ENCODE results near the gene BIRC7.
A peak's percentile ranks its signal among the peaks of the same experiment; 100 is the strongest.
"Not testable (repeated sequence)": the region's sequence is repeated elsewhere in the genome, so short reads cannot be mapped to it uniquely, and the experiment has no call there.

The BIRC7 gene

GRCh38 chr20:63243604-63244247, 8.0 kb downstream of the BIRC7 start:
- DNase-seq = no peak
- intact Hi-C loops (cut with DNase I) = no loop called here

DNA sequence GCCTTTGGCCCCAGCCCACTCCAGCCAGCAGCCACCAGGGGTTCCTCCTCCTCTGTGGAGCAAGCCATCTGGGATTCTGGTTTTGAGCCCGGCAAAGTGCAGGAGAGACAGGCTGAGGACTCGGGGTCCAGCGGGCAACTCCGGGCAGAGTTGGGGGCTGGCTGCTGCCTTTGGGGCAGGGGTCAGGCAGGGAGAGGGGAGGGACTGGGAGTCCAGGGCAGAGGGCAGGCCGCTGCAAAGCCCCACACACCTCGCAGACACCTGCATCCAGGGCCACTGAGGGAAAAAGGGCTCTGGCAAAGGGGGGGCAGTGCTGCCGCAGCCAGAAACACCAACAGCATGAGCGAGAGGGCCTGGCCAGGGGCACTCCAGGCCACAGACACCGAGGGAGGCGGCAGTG, 8.8 kb downstream of the BIRC7 start:
- DNase-seq = no peak
- intact Hi-C loops (cut with DNase I) = no loop called here

DNA sequence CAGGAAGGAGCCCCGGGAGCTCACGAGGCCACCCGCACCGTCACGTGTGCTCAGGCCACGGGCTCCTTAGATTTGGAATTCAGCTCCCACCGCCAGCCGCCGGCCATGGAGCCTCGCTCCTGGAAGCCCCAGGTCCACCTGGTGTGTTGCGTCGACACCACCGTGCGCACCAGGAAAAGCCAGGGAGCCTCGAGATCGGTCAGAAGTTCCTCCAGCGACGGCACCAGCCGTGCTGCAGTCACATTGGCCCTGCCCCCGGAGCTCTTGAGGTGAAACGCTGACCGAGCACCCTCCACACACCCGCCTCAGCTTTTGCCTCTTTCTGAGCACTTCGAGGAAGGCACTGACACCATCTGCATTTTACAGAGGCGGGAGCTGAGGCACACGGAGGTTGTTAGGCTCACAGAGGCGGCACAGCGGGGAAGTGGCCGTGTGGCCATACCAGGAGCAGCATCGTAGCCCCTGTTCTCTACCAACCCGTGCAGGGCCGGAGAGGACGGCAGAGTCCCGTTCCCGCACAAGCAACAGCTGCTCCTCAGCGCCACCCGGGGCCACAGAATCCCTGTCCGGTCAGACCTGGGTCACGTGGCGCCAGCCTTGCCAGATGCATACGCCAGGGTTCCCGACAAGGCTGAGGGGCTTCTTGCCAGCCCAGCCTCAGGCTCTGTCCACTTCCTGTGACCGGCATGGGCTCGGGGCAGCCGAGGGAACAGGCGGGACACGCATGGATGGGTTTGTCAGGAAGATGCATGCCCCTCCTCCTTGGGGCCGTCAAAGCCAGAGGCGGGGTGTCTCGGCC, 11.0 kb downstream of the BIRC7 start:
- intact Hi-C loops (cut with DNase I) = no loop called here
- DNase-seq = no peak

- intact Hi-C loops (cut with DNase I) = no loop called here
- DNase-seq = no peak
Observed at GRCh38 chr20:63247671-63248228, 12.0 kb downstream of the BIRC7 start.

DNA sequence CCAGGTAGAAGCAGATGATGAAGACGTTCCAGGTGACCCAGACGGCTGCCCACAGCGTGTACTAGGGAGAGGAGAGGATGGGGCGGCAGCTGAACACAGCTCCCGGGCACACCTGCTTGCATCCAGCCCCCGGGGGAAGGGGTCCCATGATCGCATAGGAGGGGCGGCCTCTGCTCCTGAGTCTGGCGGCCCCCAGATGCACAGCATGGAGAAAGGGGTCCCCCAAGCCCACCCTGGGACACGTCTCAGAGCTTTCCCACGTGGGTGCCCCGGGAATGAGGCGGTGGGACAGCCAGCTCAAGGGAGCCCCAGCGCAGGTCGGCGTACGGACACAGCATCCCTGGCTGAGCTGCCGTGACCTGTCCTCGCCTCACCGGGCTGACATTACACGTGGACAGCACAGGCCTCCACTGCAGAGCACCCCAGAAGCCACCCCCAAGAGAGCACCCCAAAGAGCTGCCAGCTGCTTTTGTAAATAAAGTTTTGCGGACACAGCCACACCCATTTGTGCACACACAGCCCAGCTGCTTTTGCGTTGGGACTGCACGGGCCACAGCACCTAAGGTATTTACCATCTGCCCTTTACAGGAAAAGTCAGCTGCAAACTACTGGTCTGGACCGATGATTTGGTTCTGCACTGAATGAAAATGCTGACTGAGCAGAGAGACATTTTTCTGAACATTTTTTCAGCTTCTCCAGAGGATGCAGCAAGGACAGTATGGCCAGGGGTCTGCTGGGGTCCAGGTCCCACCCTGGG, 13.3 kb downstream of the BIRC7 start:
- DNase-seq = no peak
- intact Hi-C loops (cut with DNase I) = no loop called here

- intact Hi-C loops (cut with DNase I) = no loop called here
- DNase-seq = no peak
Observed at GRCh38 chr20:63249891-63250290, 14.2 kb downstream of the BIRC7 start.

- DNase-seq = peak in 4 of 10 donors; percentile 23 to 49 (median 30)
- intact Hi-C loops (cut with DNase I) = not testable (repeated sequence)
Observed at GRCh38 chr20:63251350-63251749, 15.6 kb downstream of the BIRC7 start.

DNA sequence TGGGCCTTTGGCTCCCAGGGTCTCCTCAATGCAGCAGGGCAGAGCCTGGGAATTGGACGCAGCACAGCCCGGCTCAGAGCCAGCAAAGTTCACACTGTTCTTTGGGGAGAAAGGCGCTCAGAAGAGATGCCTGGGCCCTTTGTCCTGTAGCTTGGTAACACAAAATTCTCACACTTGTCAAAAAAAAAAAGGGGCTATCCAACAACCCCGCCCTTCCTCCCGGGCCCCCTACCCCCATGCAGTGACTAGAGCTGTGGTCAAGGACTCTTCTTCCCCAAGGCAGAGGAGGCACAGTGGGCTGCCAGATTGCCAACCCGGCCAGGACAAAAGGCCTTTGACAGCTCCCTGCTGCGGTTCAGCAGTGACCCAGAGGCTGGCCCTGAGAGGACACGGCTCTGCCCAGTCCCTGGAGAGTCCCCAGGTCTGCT, 16.6 kb downstream of the BIRC7 start:
- intact Hi-C loops (cut with DNase I) = no loop called here
- DNase-seq = peak in 7 of 10 donors; percentile 15 to 53 (median 40)

DNA sequence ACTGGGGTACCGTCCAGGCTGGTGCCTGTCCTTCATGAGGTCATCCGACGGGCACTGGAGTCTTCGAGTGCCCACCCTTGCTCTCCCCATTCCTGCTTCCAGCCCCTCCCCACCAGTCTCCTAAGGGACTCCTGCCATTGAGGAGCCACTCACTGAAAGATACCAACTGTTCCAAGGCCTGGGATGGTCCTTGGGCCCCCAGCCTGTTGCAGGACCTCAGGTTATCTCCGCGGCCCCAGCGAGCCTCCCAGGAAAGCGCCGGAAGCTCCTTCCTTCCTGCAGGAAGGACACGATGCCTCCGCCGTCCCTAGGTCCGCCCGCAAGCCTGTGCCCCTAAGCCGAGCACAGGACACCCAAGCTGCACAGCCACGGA, 17.3 kb downstream of the BIRC7 start:
- intact Hi-C loops (cut with DNase I) = no loop called here
- DNase-seq = no peak

- DNase-seq = peak in 3 of 10 donors; percentile 17 to 28 (median 17)
- intact Hi-C loops (cut with DNase I) = no loop called here
Observed at GRCh38 chr20:63253438-63254231, 17.9 kb downstream of the BIRC7 start.

DNA sequence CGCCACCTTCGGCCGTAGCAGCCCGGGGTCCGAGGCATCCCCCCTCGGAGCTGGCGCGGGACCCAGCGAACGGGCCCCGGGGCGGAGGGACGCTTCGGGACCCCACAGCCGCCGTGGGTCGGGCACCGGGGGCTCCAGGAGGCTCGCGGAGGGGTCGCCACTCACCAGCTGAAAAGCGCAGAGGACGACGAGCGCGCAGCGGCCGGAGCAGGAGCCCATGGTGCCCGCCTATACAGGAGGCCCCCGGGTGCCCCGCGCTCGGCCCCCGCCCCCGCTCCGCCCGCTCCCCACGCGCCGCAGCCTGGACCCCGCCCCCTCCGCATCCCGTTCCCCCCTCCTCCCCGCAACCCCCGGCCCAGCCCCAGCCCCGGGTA, 18.5 kb downstream of the BIRC7 start, which contains the start of gene NKAIN4:
Gene NKAIN4, minus strand, starts transcription at position 232 of the 374 bp plus-strand sequence. Its CDS starts 13 bp downstream, at position 219.
- intact Hi-C loops (cut with DNase I) = no loop called here
- DNase-seq = no peak

- DNase-seq = no peak
- intact Hi-C loops (cut with DNase I) = no loop called here
Observed at GRCh38 chr20:63254606-63255384, 19.1 kb downstream of the BIRC7 start.

GRCh38 chr20:63255931-63256704, 20.4 kb downstream of the BIRC7 start:
- intact Hi-C loops (cut with DNase I) = no loop called here
- no peak for DNase-seq

DNA sequence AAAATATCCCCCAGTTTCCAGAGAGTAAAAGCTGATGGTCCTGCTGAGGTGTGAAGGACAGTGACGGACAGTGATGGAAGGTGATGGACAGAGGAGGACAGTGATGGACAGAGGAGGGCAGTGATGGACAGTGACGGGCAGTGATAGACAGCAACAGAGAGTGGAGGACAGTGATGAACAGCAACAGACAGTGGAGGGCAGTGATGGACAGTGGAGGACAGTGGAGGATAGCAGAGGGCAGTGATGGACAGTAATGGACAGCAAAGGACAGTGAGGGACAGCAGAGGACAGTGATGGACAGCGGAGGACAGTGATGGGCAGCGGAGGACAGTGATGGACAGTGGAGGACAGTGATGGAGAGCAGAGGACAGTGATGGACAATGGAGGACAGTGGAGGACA, 21.2 kb downstream of the BIRC7 start:
- no peak for DNase-seq
- intact Hi-C loops (cut with DNase I) = no loop called here

- no peak for DNase-seq
- intact Hi-C loops (cut with DNase I) = no loop called here
Observed at GRCh38 chr20:63257629-63258028, 21.9 kb downstream of the BIRC7 start.

DNA sequence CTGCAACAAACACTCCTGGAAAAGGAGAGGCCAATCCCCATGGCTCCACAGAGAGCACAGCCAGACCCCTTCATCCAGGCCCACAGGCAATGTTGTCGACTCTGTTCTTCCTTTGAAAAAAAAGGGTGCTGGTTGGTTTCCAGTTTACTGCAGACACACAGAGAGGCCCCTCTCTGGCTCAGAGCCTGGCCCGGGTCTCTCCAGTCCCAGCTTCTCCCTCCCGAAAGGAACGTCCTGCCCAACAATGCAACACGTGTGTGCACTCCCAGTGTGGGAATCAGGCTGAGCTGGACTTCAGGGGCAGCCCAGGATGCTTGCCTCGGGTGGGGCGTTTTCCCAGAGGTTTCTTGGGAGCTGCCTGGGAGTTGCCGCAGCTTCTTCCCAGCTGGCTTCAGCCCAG, 23.1 kb downstream of the BIRC7 start:
- DNase-seq = no peak
- intact Hi-C loops (cut with DNase I) = no loop called here

DNA sequence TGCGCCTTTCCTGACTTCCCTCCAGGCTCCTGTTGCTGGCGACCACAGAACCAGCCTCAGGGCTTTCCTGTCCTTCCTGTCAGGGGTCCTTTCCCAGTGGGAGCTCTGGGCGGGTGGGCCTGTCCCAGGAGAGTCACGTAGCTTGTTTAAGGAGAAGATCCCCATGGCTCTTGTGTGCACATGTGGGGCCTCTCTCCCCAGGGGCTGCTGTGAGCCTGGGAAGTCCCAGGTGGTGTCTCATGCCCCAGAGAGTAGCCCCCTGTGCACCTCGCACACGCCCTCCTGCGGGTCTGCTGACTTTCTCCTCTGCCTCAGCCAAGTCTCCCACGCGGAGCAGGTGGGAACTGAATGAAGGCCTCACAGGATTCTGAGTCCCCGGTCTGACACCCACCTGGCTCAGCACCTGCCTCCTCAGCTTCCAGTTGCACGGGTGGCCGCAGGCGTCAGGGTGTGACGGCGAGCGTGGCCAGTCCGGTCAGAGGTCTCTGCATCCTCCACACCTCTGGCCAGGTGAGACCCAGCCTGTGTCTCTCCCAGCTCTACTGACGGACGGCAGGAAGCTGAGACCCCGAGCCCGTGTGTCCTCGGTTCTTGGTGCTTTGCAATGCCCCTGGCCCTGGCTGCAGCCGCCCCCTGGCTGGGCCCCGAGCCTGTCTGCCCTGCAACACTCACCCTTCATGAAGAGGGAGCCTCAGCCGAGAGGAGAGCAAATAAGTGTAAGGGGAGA, 24.2 kb downstream of the BIRC7 start:
- intact Hi-C loops (cut with DNase I) = no loop called here
- no peak for DNase-seq

- no peak for DNase-seq
- intact Hi-C loops (cut with DNase I) = no loop called here
Observed at GRCh38 chr20:63260521-63260920, 24.8 kb downstream of the BIRC7 start.
